ENCODE measurements around the gene KRTAP4-2. TPM values are rescaled to one million over a fixed set of nuclear protein-coding genes. Genes with fewer than 3 reads are reported as not detected.
"Not testable (repeated sequence)": the region's sequence is repeated elsewhere in the genome, so short reads cannot be mapped to it uniquely, and the experiment has no call there.

KRTAP4-2 gene
- total RNA-seq, 2 experiments from 2014 or later: not detected

- peaks cover 20% of the 10 kb centered on the region for H3K9me3 Mint-ChIP-seq (ENCODE audit: low read depth)
- POLR2A ChIA-PET; DNase-seq; ATAC-seq; CTCF ChIA-PET; H3K27ac Mint-ChIP-seq; H3K4me1 Mint-ChIP-seq; H3K4me3 Mint-ChIP-seq; H3K27me3 Mint-ChIP-seq; H3K36me3 Mint-ChIP-seq (ENCODE audit: low read depth): not testable (repeated sequence)
- intact Hi-C loops (cut with DNase I, micrococcal nuclease): loop anchor here in 1 of 2 experiments (2.0 kb wide), 1 partner anchor 55 kb away; the partner anchor contains the start of gene KRTAP4-7
These were observed 38.2 kb downstream of the KRTAP4-2 start for GRCh38 chr17:41139865-41140264.

- intact Hi-C loops (cut with DNase I, micrococcal nuclease): no loop called here
- Mint-ChIP-seq H3K9me3 (ENCODE audit: low read depth) (no peaks in the 10 kb centered on the region), H3K27ac (no peak overlapping the region), H3K36me3 (ENCODE audit: low read depth) (no peaks in the 10 kb centered on the region), H3K27me3 (no peaks in the 10 kb centered on the region), H3K4me1 (peaks cover 26% of the 10 kb centered on the region), H3K4me3 (no peak overlapping the region)
- CTCF ChIA-PET: interaction anchor here (0.5 to 1.8 kb wide), 3 partner anchors 17 to 692 kb away, joined by 3 to 8 read pairs (median 3); no protein-coding TSS in a partner anchor
- POLR2A ChIA-PET: interaction anchor here (0.7 kb wide), 1 partner anchor 617 kb away, joined by 4 read pairs; no protein-coding TSS in a partner anchor
- DNase-seq (no peak), ATAC-seq (no peak)
These were observed 43.9 kb downstream of the KRTAP4-2 start for GRCh38 chr17:41133880-41134735.

GRCh38 chr17:41131979-41132378, 46.0 kb downstream of the KRTAP4-2 start:
- H3K36me3 Mint-ChIP-seq (ENCODE audit: low read depth): no peaks in the 10 kb centered on the region
- H3K27me3 Mint-ChIP-seq: no peaks in the 10 kb centered on the region
- no peak overlapping the region for H3K27ac Mint-ChIP-seq
- H3K4me3 Mint-ChIP-seq: no peak overlapping the region
- no peaks in the 10 kb centered on the region for H3K9me3 Mint-ChIP-seq (ENCODE audit: low read depth)
- intact Hi-C loops (cut with DNase I, micrococcal nuclease): no loop called here
- peaks cover 26% of the 10 kb centered on the region for H3K4me1 Mint-ChIP-seq
- ATAC-seq (no peak), DNase-seq (no peak)
- POLR2A ChIA-PET: no interaction called here
- CTCF ChIA-PET: interaction anchor here (0.7 kb wide), 1 partner anchor 517 kb away, joined by 4 read pairs; no protein-coding TSS in a partner anchor

Other genes starting within 250 kb of the KRTAP4-2 start
- gene KRT23, start 240.6 kb downstream of the KRTAP4-2 start, total RNA-seq: not detected
- not detected for gene KRT39, start 211.3 kb downstream of the KRTAP4-2 start, total RNA-seq
- gene KRT40, start 193.9 kb downstream of the KRTAP4-2 start, total RNA-seq: not detected
- gene KRTAP3-3, start 184.1 kb downstream of the KRTAP4-2 start, total RNA-seq: not detected
- not detected for gene KRTAP3-2, start 178.3 kb downstream of the KRTAP4-2 start, total RNA-seq
- gene KRTAP3-1, start 169.1 kb downstream of the KRTAP4-2 start, total RNA-seq: not detected
- gene KRTAP1-5, start 151.0 kb downstream of the KRTAP4-2 start, total RNA-seq: not detected
- not detected for gene KRTAP1-4, start 148.0 kb downstream of the KRTAP4-2 start, total RNA-seq
- gene KRTAP1-3, start 143.3 kb downstream of the KRTAP4-2 start, total RNA-seq: not detected
- gene KRTAP1-1, start 136.8 kb downstream of the KRTAP4-2 start, total RNA-seq: not detected
- gene KRTAP2-1, start 130.9 kb downstream of the KRTAP4-2 start, total RNA-seq: not detected
- not detected for gene KRTAP2-2, start 123.0 kb downstream of the KRTAP4-2 start, total RNA-seq
- not detected for gene KRTAP2-3, start 118.1 kb downstream of the KRTAP4-2 start, total RNA-seq
- not detected for gene KRTAP2-4, start 112.3 kb downstream of the KRTAP4-2 start, total RNA-seq
- gene KRTAP4-7, start 94.1 kb downstream of the KRTAP4-2 start, total RNA-seq: not detected
- gene KRTAP4-8, start 80.1 kb downstream of the KRTAP4-2 start, total RNA-seq: not detected
- not detected for gene KRTAP4-16, start 76.0 kb downstream of the KRTAP4-2 start, total RNA-seq
- not detected for gene KRTAP4-9, start 72.8 kb downstream of the KRTAP4-2 start, total RNA-seq
- not detected for gene KRTAP4-11, start 59.8 kb downstream of the KRTAP4-2 start, total RNA-seq
- gene KRTAP4-12, start 54.0 kb downstream of the KRTAP4-2 start, total RNA-seq: not detected
- not detected for gene KRTAP4-6, start 37.7 kb downstream of the KRTAP4-2 start, total RNA-seq
- gene KRTAP4-5, start 28.4 kb downstream of the KRTAP4-2 start, total RNA-seq: not detected
- gene KRTAP4-4, start 17.5 kb downstream of the KRTAP4-2 start, total RNA-seq: not detected
- not detected for gene KRTAP4-3, start 10.0 kb downstream of the KRTAP4-2 start, total RNA-seq
- not detected for gene KRTAP4-1, start 6.7 kb upstream of the KRTAP4-2 start, total RNA-seq
- not detected for gene KRTAP9-1, start 11.7 kb upstream of the KRTAP4-2 start, total RNA-seq
- not detected for gene KRTAP9-2, start 48.4 kb upstream of the KRTAP4-2 start, total RNA-seq
- not detected for gene KRTAP9-3, start 54.2 kb upstream of the KRTAP4-2 start, total RNA-seq
- not detected for gene KRTAP9-8, start 59.8 kb upstream of the KRTAP4-2 start, total RNA-seq
- not detected for gene KRTAP9-4, start 71.5 kb upstream of the KRTAP4-2 start, total RNA-seq
- gene KRTAP9-9, start 77.2 kb upstream of the KRTAP4-2 start, total RNA-seq: not detected
- gene KRTAP9-6, start 87.2 kb upstream of the KRTAP4-2 start, total RNA-seq: not detected
- not detected for gene KRTAP9-7, start 97.5 kb upstream of the KRTAP4-2 start, total RNA-seq
- not detected for gene KRTAP29-1, start 124.6 kb upstream of the KRTAP4-2 start, total RNA-seq
- not detected for gene KRTAP16-1, start 131.1 kb upstream of the KRTAP4-2 start, total RNA-seq
- gene KRTAP17-1, start 137.5 kb upstream of the KRTAP4-2 start, total RNA-seq: not detected
- gene KRT33A, start 172.6 kb upstream of the KRTAP4-2 start, total RNA-seq: not detected
- gene KRT33B, start 191.6 kb upstream of the KRTAP4-2 start, total RNA-seq: not detected
- gene KRT34, start 204.1 kb upstream of the KRTAP4-2 start, total RNA-seq: not detected
- not detected for gene KRT31, start 219.4 kb upstream of the KRTAP4-2 start, total RNA-seq
- gene KRT37, start 246.4 kb upstream of the KRTAP4-2 start, total RNA-seq: not detected

Measured in activated CD4-positive, alpha-beta T cell treated with anti-CD3 and anti-CD28 coated beads for 36 hours (primary cell).